SK-MEL-5 (cell line): Measurements from ENCODE around the gene AGTR1. TPM values are rescaled to one million over a fixed set of nuclear protein-coding genes. Genes with fewer than 3 reads are reported as not detected.

Experiments
- DNase-seq: peaks from one replicate; pipeline ENCODE4 v3.0.0-alpha.2; 2016; ENCODE audit warnings: low read depth, low spot score
- in situ Hi-C: cut with HindIII; loops from 2 replicates; pipeline ENCODE4 v1.10.0; 2016; ENCODE audit warnings: low sequenced_read_pairs, high pct_unique_total_duplicates, low pct_unique_long_range_greater_than_20kb
- total RNA-seq: library from RNA; depleted of rRNA; stranded (reverse); fragments of >200 nt; shearing (Covaris generic); gene quantifications from 2 replicates; pipeline ENCODE4 v1.2.3, GENCODE V29; 2014

Gene AGTR1
- total RNA-seq, 1 experiment from 2014 or later = 0.13 TPM

- in situ Hi-C loops = no loop called here
- DNase-seq = no peak
These were observed 14.4 kb downstream of the AGTR1 start for GRCh38 chr3:148711981-148712666.

GRCh38 chr3:148714521-148714920 is 16.8 kb downstream of the AGTR1 start:
- DNase-seq = no peak
- in situ Hi-C loops = no loop called here

GRCh38 chr3:148716657-148717056 is 19.0 kb downstream of the AGTR1 start:
- DNase-seq = peak; percentile 5
- in situ Hi-C loops = no loop called here

- in situ Hi-C loops = no loop called here
- no peak for DNase-seq
These were observed 20.3 kb downstream of the AGTR1 start for GRCh38 chr3:148717885-148718561.

- in situ Hi-C loops = no loop called here
- peak; percentile 28 for DNase-seq
These were observed 21.5 kb downstream of the AGTR1 start for GRCh38 chr3:148718982-148719862.

GRCh38 chr3:148720873-148721272 is 23.2 kb downstream of the AGTR1 start:
- DNase-seq = no peak
- in situ Hi-C loops = no loop called here

- DNase-seq = no peak
- in situ Hi-C loops = no loop called here
These were observed 25.9 kb downstream of the AGTR1 start for GRCh38 chr3:148723631-148724030.

- peak; percentile 74 for DNase-seq
- in situ Hi-C loops = no loop called here
These were observed 29.5 kb downstream of the AGTR1 start for GRCh38 chr3:148727231-148727630.

GRCh38 chr3:148728753-148729152 is 31.1 kb downstream of the AGTR1 start:
- in situ Hi-C loops = no loop called here
- no peak for DNase-seq

GRCh38 chr3:148729476-148730055 is 31.9 kb downstream of the AGTR1 start:
- DNase-seq = no peak
- in situ Hi-C loops = no loop called here

- no peak for DNase-seq
- in situ Hi-C loops = no loop called here
These were observed 33.0 kb downstream of the AGTR1 start for GRCh38 chr3:148730676-148731075.

- DNase-seq = no peak
- in situ Hi-C loops = no loop called here
These were observed 37.9 kb downstream of the AGTR1 start for GRCh38 chr3:148735597-148735996.

GRCh38 chr3:148736086-148736485 is 38.4 kb downstream of the AGTR1 start:
- DNase-seq = no peak

GRCh38 chr3:148737104-148737530 is 39.4 kb downstream of the AGTR1 start:
- in situ Hi-C loops = no loop called here
- no peak for DNase-seq

More at GRCh38 chr3:148736086-148736485, 38.4 kb downstream of the AGTR1 start:
- in situ Hi-C loops = no loop called here

GRCh38 chr3:148739720-148740119 is 42.0 kb downstream of the AGTR1 start:
- in situ Hi-C loops = no loop called here
- DNase-seq = no peak

GRCh38 chr3:148740291-148740690 is 42.6 kb downstream of the AGTR1 start:
- in situ Hi-C loops = no loop called here

GRCh38 chr3:148741219-148741618 is 43.5 kb downstream of the AGTR1 start:
- no peak for DNase-seq
- in situ Hi-C loops = no loop called here

More at GRCh38 chr3:148740291-148740690, 42.6 kb downstream of the AGTR1 start:
- DNase-seq = no peak

- no peak for DNase-seq
- in situ Hi-C loops = no loop called here
These were observed 44.4 kb downstream of the AGTR1 start for GRCh38 chr3:148742118-148742517.
